Activated CD8-positive, alpha-beta memory T cell treated with anti-CD3 and anti-CD28 coated beads for 24 hours (primary cell): ENCODE results near the gene CEND1.

ENCODE experiments used
- DNase-seq: peaks from one replicate; pipeline ENCODE4 v3.0.0-alpha.2; 2020

Gene CEND1

DNA sequence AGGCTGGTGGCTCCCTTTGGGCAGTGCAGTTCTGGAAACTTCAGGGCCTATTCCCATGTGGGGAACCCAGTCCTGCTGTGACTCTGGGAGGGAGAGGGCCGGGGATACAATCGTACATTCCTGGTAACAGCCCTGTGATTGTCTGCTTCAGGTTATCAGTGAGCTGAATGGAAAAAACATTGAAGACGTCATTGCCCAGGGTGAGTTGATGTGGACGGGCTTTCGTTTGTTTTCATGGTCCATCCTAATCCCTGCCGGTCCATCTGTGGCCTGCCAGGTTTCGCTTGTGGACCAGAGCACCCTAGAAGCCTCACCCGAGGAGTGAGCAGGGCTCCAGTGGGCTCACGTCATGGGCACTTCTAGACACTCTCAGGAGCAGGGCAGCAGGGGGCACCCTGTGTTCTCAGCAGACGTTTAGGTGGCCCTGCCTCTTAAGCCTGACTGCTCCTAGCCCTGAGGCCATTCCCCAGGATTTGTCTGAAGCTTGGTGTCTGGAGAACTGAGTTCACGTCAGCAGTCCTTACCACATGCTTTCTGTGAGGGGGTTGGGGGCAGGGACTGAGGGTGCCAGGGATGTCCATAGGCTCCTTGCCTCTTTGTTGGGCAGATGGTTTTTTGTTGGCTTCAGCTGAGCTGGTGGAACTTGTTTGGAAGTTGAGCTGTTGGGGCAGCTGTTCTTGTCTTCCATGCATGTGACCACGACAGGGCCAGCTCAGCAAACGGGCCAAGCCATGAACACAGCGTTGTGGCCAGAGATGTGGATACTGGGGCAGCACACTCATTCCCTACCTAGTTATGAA lies 21.8 kb upstream of the CEND1 start:
- DNase-seq = peak; percentile 65

DNA sequence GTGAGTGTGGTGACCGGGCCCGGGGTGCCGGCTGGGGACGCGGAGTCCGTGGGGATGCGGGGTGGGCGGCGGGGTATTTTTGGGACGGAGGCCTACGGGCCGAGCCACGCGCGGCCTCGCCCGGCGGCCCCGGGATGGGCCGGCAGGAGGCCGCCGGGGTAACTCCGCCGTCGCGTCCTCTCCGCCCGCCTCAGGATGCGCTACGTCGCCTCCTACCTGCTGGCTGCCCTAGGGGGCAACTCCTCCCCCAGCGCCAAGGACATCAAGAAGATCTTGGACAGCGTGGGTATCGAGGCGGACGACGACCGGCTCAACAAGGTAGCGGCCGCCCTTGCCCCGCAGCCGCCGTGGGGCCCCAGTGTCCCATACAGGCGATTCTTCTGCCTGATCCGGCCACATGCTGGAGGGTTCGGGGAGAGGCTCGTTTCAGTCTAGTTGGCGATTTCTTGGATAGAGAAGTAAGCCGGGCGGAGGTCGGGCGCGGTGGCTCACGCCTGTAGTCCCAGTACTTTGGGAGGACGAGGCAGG lies 20.2 kb upstream of the CEND1 start:
- no peak for DNase-seq

- peak; percentile 99 for DNase-seq
These were observed 19.6 kb upstream of the CEND1 start, which contains the start of gene RPLP2 for GRCh38 chr11:809287-810039. TSS of gene RPLP2 (plus strand) at chr11:809967. CDS start at chr11:810235, 268 bp downstream.

- DNase-seq = no peak
These were observed 18.8 kb upstream of the CEND1 start for GRCh38 chr11:808427-809286.

DNA sequence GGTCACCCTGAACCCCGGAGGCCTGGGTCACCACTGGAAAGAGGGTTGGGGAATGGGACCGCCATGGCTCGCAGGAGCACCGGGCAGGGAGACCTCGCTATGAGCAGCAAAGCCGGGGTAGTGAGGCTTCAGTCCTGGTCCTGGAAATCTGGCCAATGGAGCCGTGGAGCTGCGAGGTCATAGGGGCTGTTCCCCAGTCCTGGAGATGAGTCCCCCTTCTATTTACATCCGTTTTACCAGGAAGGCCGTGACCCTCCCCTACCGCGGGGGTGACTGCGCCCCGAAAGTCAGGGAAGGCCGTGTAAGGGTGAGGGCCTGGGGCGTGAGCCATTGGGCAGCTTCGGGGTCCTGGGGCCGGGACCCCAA lies 14.7 kb upstream of the CEND1 start:
- DNase-seq = no peak

DNA sequence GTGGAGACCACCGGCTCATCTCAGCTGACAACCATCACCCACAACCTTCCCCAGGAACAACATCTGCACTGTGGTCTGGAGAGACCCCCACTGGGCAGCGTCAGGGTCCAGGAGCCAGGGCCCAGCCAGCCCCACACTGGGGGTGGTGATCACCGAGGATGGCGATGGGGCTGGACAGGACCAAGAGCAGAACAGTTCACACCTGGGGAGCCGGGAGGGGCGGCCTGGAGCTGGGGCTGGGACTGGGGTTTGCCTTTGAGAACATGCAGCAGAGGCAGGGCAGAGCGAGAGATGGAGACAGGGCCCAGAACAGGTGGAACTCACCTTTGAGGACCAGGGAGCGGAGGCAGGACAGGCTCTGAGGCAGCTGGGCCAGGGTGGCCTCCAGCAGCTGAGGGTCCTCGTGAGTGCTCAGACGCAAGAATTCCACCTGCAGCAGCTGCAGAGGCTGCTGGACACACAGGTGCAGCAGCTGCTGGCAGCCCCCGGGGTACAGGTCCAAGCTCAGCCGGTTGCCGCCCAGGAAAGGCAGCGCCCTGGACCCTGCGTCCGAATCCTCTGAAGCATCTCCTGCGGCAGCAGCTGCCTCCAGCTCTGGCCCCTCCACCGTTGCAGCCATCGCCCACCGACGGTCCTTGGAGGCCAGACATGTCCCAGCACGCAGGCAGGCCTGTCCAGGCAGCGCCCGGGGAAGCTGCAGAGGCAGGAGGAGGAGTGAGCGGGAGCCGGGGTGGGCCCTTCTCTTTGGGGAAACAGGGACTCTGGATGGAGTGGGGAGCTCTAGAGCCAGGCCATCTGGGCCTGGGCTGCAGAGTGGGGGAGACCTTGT lies 14.1 kb upstream of the CEND1 start:
- DNase-seq = no peak

GRCh38 chr11:803467-803742 lies 13.5 kb upstream of the CEND1 start:
- DNase-seq = no peak

DNA sequence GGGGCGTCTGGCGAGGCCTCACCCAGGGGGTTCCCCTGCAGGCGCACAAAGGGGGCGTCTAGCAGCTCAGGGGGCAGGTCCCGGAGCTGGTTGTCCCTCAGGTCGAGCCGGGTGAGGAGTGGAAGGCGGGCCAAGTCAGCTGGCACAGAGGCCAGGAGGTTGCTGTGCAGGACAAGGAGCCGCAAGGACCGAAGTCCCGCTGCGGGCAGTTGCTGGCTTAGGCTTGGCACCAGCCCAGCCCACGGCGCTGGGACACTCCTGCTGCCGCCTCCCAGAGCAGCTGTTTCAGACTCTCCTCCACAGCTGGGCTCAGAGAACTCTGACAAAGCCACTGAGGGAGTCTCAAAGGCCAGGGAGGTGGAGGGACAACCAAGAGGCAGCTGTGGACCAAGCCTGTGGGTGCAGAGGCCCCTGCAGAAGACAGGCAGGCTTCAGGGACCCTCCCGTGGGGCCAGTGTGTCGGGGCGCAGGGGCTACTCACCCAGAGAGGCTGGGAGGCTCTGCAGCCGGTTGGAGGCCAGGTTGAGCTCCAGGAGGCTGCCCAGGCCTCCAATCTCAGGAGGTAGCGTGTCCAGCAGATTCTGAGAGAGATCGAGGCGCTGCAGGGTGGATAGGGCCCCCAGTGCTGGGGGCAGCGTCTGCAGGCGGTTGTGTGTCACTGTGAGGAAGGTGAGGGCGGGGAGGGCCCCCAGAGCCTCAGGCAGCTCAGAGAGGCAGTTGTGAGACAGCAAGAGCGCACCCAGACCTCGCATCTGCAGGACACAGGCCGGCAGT lies 13.0 kb upstream of the CEND1 start:
- no peak for DNase-seq

GRCh38 chr11:802018-802617 lies 12.2 kb upstream of the CEND1 start:
- DNase-seq = no peak

DNA sequence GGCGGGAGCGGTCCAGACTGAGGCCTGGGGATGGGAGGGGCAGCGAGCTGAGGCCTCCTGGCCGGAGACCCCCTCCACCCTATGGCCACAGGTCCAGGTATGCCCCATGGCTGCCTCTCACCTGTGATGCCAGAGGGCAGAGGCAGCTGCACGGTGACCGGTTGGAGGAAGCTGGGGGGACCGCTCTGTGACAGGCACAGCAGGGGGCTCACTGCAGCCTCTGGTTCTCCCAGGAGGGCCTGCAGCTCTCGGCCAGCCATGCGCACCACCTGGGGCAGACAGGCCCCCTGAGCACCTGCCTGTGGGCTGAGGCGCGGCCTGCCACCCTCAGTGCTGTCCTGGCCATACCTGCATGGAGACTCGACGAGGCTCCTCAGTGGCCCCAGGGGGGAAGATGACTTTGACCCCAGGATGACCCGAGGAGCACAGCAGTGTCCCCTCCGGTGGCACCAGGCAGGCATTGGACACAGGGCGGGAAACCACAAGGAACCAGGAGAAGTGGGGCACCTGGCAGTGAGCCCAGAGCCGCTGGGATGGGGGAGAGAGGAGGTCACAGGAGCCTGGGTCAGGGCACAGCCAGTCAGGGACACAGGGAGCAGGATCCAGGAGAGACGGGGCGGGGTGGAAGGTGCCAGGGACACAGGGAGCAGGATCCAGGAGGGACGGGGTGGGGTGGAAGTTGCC lies 11.3 kb upstream of the CEND1 start:
- DNase-seq = no peak

GRCh38 chr11:800473-800872 lies 10.6 kb upstream of the CEND1 start:
- DNase-seq = no peak

GRCh38 chr11:799641-800316 lies 9.9 kb upstream of the CEND1 start:
- no peak for DNase-seq

DNA sequence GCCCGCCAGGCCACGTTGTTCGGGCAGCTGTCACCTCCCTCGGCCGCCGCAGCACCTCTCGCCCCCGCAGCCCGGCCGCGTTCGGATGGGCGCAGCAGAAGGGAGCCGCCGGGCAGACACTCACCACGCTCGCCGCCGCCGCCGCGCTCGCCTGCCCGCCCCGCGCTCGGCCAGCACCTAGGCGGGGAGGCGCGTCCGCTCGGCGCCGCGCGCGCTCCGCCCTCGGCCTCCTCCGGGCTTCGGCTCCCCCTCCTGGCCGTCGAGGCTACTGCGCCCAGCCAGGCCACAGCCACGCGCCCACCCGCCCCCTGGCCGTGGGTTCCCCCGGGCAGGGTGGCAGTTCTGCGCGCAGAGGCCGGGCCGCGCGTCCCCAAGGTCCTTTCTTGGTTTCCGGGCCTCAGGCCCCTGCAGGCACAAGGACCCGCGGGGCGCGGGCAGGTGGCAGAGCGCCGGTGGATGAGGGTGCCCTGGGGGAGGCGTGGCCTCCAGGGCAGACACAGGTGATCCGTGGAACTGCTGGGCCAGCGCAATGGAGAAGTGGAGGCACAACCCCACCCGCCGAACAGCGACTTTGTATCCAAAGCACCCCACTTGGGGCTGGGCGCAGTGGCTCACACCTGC lies 8.3 kb upstream of the CEND1 start, which contains the start of gene SLC25A22:
TSS of gene SLC25A22 (minus strand) at position 189 of the 621 bp plus-strand sequence. CDS start 3,275 bp downstream, outside the sequence.
- DNase-seq = peak; percentile 96

- peak; percentile 87 for DNase-seq
These were observed 7.6 kb upstream of the CEND1 start for GRCh38 chr11:797296-798092.

DNA sequence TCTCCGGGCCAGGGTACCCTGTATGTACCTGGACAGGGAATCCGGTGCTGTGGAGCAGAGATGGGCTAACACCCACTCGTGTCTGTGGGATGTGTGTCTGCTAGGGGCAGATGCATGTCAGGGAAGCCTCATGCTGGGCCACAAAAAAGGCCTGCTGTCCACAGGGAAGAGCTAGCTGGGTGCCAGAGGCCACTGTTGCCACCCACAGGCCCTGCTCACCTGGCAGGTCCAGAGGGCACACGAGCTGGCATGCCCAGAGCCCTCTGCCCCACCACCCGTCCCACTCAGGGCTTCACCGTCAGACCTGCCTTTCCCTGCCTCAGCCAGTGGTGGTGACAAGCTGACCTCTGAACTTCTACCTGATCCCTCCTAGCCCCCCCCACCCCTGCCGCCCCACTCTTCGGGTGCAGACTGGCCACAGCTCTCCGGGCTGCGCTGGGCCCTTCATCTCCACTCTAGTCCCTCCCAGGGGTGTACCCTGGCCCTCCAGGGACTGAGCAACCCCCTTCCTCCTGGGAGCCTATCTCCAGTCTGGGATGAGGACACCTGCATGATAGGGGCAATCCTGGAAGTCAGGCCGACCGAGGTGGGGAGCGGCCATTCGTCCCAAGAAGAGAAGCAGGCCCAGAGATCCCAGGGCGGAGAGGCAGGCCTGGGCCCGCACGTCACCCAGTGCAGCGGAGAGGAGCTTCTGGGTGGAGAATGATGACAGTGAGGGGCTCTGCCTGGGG lies 6.8 kb upstream of the CEND1 start:
- no peak for DNase-seq

GRCh38 chr11:795634-796564 lies 6.0 kb upstream of the CEND1 start:
- DNase-seq = peak; percentile 88
